Measurements from ENCODE around the gene SLCO2A1.

SLCO2A1 gene

GRCh38 chr3:134031348-134031915 is 1.7 kb upstream of the SLCO2A1 start:
- TF ChIP-seq CTCF (IDR thresholded peaks at IDR 0.05): no peak

- no peak for TF ChIP-seq CTCF (IDR thresholded peaks at IDR 0.05)
Measured at GRCh38 chr3:134030379-134031347, 938 bp upstream of the SLCO2A1 start.

GRCh38 chr3:134029256-134029733 is 430 bp downstream of the SLCO2A1 start:
- TF ChIP-seq CTCF (IDR thresholded peaks at IDR 0.05): no peak

- no peak for TF ChIP-seq CTCF (IDR thresholded peaks at IDR 0.05)
Measured at GRCh38 chr3:134028486-134029255, 1.1 kb downstream of the SLCO2A1 start.

- TF ChIP-seq CTCF (IDR thresholded peaks at IDR 0.05): no peak
Measured at GRCh38 chr3:134027631-134028030, 2.1 kb downstream of the SLCO2A1 start.

- TF ChIP-seq CTCF (IDR thresholded peaks at IDR 0.05): no peak
Measured at GRCh38 chr3:134020135-134020680, 9.5 kb downstream of the SLCO2A1 start.

GRCh38 chr3:134018850-134019249 is 10.9 kb downstream of the SLCO2A1 start:
- TF ChIP-seq CTCF (IDR thresholded peaks at IDR 0.05): no peak
